Measurements from ENCODE around the gene HSFX2.
"Not testable (repeated sequence)": the region's sequence is repeated elsewhere in the genome, so short reads cannot be mapped to it uniquely, and the experiment has no call there.

Gene HSFX2, protein sequence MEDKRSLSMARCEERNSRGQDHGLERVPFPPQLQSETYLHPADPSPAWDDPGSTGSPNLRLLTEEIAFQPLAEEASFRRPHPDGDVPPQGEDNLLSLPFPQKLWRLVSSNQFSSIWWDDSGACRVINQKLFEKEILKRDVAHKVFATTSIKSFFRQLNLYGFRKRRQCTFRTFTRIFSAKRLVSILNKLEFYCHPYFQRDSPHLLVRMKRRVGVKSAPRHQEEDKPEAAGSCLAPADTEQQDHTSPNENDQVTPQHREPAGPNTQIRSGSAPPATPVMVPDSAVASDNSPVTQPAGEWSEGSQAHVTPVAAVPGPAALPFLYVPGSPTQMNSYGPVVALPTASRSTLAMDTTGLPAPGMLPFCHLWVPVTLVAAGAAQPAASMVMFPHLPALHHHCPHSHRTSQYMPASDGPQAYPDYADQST

DNA sequence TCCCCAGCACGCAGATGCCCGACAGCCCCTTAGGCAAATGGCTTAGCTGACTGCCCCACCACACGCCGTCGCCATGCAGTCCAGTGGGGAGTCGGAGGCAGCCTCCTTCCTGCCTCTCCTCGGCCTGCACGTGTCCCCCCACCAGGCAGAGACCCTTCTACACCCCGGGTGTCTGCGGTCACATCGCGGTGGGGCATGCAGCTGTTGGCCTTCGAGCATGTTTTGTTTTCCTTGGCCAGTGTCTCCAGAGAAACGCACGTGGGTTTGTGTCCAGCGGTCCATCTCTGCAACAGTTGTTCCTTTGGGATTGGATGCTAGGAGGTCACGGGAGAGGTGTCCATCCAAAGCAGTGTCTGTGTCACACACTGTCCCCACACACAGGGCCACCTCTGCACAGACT is at the start of gene HSFX2:
Gene HSFX2, minus strand, starts transcription at position 101 of the 400 bp plus-strand sequence. CDS start 614 bp downstream, outside the sequence.
- not testable (repeated sequence) for DNase-seq (ENCODE audit: low read depth); H3K4me3 ChIP-seq (ENCODE audit: low read length)

DNA sequence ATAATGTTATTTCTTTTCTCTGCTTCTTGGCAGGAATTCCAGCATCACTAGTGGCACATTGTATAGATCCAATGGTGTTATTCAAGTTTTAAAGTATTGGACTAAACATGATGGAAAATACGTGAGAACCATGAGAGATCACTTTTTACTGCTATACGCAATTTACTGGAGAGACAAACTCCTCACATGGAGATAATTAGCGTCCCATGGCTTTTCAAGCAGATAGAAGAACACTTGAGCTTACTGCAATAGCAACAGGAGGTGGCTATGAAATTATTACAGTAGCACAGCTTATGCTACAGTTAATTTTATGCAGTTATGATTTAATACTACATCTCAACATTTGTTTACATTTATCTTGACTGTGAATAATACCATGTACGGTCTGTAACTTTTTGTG is 48.4 kb upstream of the HSFX2 start:
- TF ChIP-seq, protein P1, sequence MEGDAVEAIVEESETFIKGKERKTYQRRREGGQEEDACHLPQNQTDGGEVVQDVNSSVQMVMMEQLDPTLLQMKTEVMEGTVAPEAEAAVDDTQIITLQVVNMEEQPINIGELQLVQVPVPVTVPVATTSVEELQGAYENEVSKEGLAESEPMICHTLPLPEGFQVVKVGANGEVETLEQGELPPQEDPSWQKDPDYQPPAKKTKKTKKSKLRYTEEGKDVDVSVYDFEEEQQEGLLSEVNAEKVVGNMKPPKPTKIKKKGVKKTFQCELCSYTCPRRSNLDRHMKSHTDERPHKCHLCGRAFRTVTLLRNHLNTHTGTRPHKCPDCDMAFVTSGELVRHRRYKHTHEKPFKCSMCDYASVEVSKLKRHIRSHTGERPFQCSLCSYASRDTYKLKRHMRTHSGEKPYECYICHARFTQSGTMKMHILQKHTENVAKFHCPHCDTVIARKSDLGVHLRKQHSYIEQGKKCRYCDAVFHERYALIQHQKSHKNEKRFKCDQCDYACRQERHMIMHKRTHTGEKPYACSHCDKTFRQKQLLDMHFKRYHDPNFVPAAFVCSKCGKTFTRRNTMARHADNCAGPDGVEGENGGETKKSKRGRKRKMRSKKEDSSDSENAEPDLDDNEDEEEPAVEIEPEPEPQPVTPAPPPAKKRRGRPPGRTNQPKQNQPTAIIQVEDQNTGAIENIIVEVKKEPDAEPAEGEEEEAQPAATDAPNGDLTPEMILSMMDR (conservative IDR thresholded peaks at IDR 0.05; ENCODE audit: low read depth, low read length): no peak
- no peak overlapping the region for H3K4me3 ChIP-seq (ENCODE audit: low read length)
- DNase-seq (ENCODE audit: low read depth): no peak

DNA sequence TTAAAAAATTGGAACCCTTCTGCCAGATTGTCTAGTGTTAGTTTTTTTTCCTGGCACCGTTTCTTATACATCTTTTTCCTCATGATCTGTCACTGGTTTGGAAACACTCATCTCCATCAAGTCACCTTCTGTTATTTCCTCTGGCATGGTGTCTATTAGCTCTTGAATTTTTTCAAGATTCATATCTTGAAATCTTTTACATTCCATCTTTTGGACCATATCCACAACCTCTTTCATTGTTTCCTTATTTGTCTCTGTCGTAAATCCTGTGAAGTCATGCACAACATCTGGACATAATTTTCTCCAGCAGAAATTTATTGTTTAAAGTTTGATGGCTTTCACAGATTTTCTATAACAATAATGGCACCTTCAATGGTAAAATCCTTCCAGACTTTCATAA is 46.7 kb upstream of the HSFX2 start:
- no peak for DNase-seq (ENCODE audit: low read depth)
- TF ChIP-seq, protein P1 (conservative IDR thresholded peaks at IDR 0.05; ENCODE audit: low read depth, low read length): no peak
- no peak overlapping the region for H3K4me3 ChIP-seq (ENCODE audit: low read length)

DNA sequence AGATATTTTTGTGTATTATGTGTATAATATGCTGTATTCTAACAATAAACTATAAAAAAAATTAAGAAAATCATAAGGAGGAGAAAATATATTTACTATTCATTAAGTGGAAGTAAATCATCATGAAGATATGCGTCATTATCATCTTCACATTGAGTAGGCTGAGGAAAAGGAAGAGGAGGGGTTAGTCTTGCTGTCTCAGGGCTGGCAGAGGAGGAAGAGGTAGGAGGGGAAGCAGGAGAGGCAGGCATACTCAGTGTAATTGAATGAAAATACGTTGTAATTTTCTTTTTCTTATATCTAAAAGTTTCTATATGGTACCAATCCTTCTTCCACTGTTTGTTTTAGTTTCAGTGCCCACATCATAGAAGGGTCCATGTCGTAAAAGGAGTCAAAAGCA is 46.3 kb upstream of the HSFX2 start:
- no peak overlapping the region for H3K4me3 ChIP-seq (ENCODE audit: low read length)
- DNase-seq (ENCODE audit: low read depth): no peak
- TF ChIP-seq, protein P1 (conservative IDR thresholded peaks at IDR 0.05; ENCODE audit: low read depth, low read length): no peak

DNA sequence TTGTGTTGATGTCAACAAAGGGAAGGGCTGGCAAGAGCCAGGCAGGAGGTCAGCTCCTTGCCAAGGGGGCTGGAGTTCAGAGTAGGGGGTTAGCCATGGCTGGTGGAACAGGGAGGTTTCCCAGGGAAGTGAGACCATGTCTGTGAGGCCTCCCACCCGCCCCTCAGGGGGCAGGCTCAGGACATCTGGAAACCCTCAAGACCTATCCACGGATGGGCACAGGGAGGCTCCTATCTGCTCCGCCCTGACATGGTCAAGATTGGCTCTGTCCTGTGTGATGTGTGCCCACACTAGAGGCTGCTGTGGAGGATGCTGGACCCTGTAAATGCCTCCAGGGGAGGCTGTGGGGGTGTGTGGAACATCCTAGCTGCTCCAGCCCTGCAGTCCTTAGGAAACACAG is 44.5 kb upstream of the HSFX2 start:
- TF ChIP-seq, protein P1 (conservative IDR thresholded peaks at IDR 0.05; ENCODE audit: low read depth, low read length): no peak

DNA sequence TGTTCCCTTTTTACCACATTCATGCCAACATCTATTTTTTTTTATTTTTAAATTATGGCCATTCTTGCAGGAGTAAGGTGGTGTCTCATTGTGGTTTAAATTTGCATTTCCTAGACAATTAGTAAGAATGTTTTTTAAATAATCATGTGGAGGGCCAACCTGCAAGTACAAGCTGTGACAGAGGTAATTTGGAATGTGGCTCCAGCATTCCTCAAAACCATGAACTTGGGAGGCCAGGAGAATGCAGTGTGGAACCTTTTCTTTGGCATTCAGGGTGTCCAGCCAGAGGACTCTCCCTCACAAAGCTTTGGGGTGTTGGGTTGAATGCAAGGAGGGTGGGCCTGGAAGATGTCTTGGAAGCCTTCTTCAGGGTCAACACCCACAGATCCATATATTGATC is 43.7 kb upstream of the HSFX2 start:
- H3K4me3 ChIP-seq (ENCODE audit: low read length): no peak overlapping the region
- TF ChIP-seq, protein P1 (conservative IDR thresholded peaks at IDR 0.05; ENCODE audit: low read depth, low read length): no peak
- no peak for DNase-seq (ENCODE audit: low read depth)

More for the DNA sequence above, 44.5 kb upstream of the HSFX2 start:
- no peak for DNase-seq (ENCODE audit: low read depth)
- no peak overlapping the region for H3K4me3 ChIP-seq (ENCODE audit: low read length)

DNA sequence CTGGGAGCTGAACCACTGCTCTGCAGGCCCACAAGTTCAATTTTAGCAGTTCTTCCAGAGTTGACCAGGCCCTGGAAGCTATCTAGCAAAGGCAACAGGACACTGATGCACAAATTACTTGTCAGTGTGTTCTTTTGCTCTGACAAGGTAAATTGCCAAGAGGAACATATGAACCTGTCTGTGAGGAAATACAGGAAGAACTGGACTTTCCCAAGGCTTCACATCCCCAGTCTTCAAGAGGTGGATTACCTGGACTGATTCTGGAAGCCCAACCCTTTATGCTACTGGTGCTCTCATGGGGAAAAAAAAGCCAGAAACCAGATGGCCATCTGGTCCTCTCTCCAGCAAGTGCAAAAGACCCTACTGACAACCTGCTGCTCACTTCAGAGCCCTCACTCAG is 38.4 kb upstream of the HSFX2 start:
- TF ChIP-seq, protein P1 (conservative IDR thresholded peaks at IDR 0.05; ENCODE audit: low read depth, low read length): no peak
- no peak overlapping the region for H3K4me3 ChIP-seq (ENCODE audit: low read length)
- no peak for DNase-seq (ENCODE audit: low read depth)

Measured in retinal pigment epithelial cell (primary cell).